HEK293 (cell line): ENCODE results near the gene SAE1.

ENCODE experiments used
- CTCF ChIA-PET: fragments of 350-600 bp; formaldehyde crosslinking; extraction: SDS; loops from one replicate; lab custom pipeline; 2021; ENCODE audit warnings: antibody characterized with exemption; lab: Yijun Ruan, JAX
- POLR2A ChIA-PET: fragments of 300-600 bp; formaldehyde crosslinking; extraction: SDS; loops from one replicate; lab custom pipeline; 2020; ENCODE audit warnings: antibody characterized with exemption, inconsistent platforms; lab: Yijun Ruan, JAX
- H3K27ac ChIP-seq: fragments of 200-500 bp; sonication (Bioruptor generic); 2 replicates; pipeline ENCODE4 v1.5.1; 2014; ENCODE audit warnings: low read depth, low read length, control low read depth, inconsistent platforms; ENCODE audit errors: extremely low read depth
- H3K36me3 ChIP-seq, 2 experiments: fragments of 200-500 bp in 1 of 2; sonication (Bioruptor generic) in 1 of 2; 1 replicate in 1 of 2; 2 replicates in 1 of 2; pipeline ENCODE4 v1.5.1; 2014 to 2017; ENCODE audit warnings: inconsistent platforms in 2 of 2, low read length in 2 of 2; ENCODE audit not compliant: control insufficient read depth in 2 of 2, insufficient read depth in 1 of 2
- H3K4me1 ChIP-seq: fragments of 200-500 bp; sonication (Bioruptor generic); 2 replicates; pipeline ENCODE4 v1.5.1; 2014; ENCODE audit warnings: mild to moderate bottlenecking, low read length, inconsistent platforms; ENCODE audit not compliant: control insufficient read depth, insufficient read depth
- H3K4me3 ChIP-seq: 2 replicates; pipeline ENCODE4 v1.5.1; 2011; ENCODE audit warnings: low read depth, mild to moderate bottlenecking, control low read depth, low read length, moderate library complexity
- H3K9me3 ChIP-seq: fragments of 200-500 bp; sonication (Bioruptor generic); 2 replicates; pipeline ENCODE4 v1.5.1; 2014; ENCODE audit warnings: low read depth, low read length, inconsistent platforms; ENCODE audit not compliant: control insufficient read depth, insufficient read depth
- GLIS1 ChIP-seq: fragments of 450-650 bp; formaldehyde crosslinking; IDR thresholded peaks from 2 replicates; pipeline ENCODE4 v1.5.1; 2016; ENCODE audit warnings: missing biosample characterization, missing genetic modification characterization
- INSM2 ChIP-seq: fragments of 450-650 bp; formaldehyde crosslinking; IDR thresholded peaks from 2 replicates; pipeline ENCODE4 v1.5.1; 2016; ENCODE audit warnings: missing biosample characterization, missing genetic modification characterization
- KLF10 ChIP-seq: fragments of 450-650 bp; IDR thresholded peaks from 2 replicates; pipeline ENCODE4 v1.5.1; 2018; ENCODE audit warnings: missing biosample characterization, mild to moderate bottlenecking, missing genetic modification characterization
- KLF16 ChIP-seq: fragments of 450-650 bp; formaldehyde crosslinking; IDR thresholded peaks from 2 replicates; pipeline ENCODE4 v1.5.1; 2017; ENCODE audit warnings: missing biosample characterization, missing genetic modification characterization
- KLF17 ChIP-seq: fragments of 450-650 bp; formaldehyde crosslinking; IDR thresholded peaks from 2 replicates; pipeline ENCODE4 v1.5.1; 2016; ENCODE audit warnings: missing biosample characterization, missing genetic modification characterization
- KLF7 ChIP-seq: fragments of 450-650 bp; formaldehyde crosslinking; IDR thresholded peaks from 2 replicates; pipeline ENCODE4 v1.5.1; 2016; ENCODE audit warnings: missing biosample characterization, missing genetic modification characterization, borderline replicate concordance
- KLF9 ChIP-seq: fragments of 450-650 bp; formaldehyde crosslinking; IDR thresholded peaks from 2 replicates; pipeline ENCODE4 v1.5.1; 2016; ENCODE audit warnings: missing biosample characterization, missing genetic modification characterization, low read depth
- RBAK ChIP-seq: fragments of 450-650 bp; formaldehyde crosslinking; IDR thresholded peaks from 2 replicates; pipeline ENCODE4 v1.5.1; 2016; ENCODE audit warnings: missing biosample characterization, missing genetic modification characterization
- REST ChIP-seq: fragments of 450-650 bp; formaldehyde crosslinking; IDR thresholded peaks from 2 replicates; pipeline ENCODE4 v1.5.1; 2016; ENCODE audit warnings: missing biosample characterization, missing genetic modification characterization
- YY2 ChIP-seq: fragments of 450-650 bp; formaldehyde crosslinking; IDR thresholded peaks from 2 replicates; pipeline ENCODE4 v1.5.1; 2016; ENCODE audit warnings: missing biosample characterization, missing genetic modification characterization
- ZBTB48 ChIP-seq: fragments of 450-650 bp; formaldehyde crosslinking; IDR thresholded peaks from 2 replicates; pipeline ENCODE4 v1.5.1; 2016; ENCODE audit warnings: missing biosample characterization, missing genetic modification characterization
- ZIC2 ChIP-seq: fragments of 450-650 bp; formaldehyde crosslinking; IDR thresholded peaks from 2 replicates; pipeline ENCODE4 v1.5.1; 2016; ENCODE audit warnings: missing biosample characterization, missing genetic modification characterization
- ZNF114 ChIP-seq: fragments of 450-650 bp; formaldehyde crosslinking; IDR thresholded peaks from 2 replicates; pipeline ENCODE4 v1.5.0; 2017; ENCODE audit warnings: missing biosample characterization, missing genetic modification characterization
- ZNF16 ChIP-seq: fragments of 450-650 bp; formaldehyde crosslinking; IDR thresholded peaks from 2 replicates; pipeline ENCODE4 v1.5.1; 2016; ENCODE audit warnings: low read depth, missing biosample characterization, missing genetic modification characterization
- ZNF169 ChIP-seq: fragments of 450-650 bp; formaldehyde crosslinking; IDR thresholded peaks from 2 replicates; pipeline ENCODE4 v1.5.1; 2016; ENCODE audit warnings: missing biosample characterization, missing genetic modification characterization
- ZNF175 ChIP-seq: fragments of 450-650 bp; formaldehyde crosslinking; IDR thresholded peaks from 2 replicates; pipeline ENCODE4 v1.5.1; 2016; ENCODE audit warnings: missing biosample characterization, missing genetic modification characterization
- ZNF23 ChIP-seq: fragments of 450-650 bp; formaldehyde crosslinking; IDR thresholded peaks from 2 replicates; pipeline ENCODE4 v1.5.1; 2016; ENCODE audit warnings: missing biosample characterization, missing genetic modification characterization, borderline replicate concordance
- ZNF266 ChIP-seq: fragments of 450-650 bp; formaldehyde crosslinking; IDR thresholded peaks from 2 replicates; pipeline ENCODE4 v1.5.1; 2016; ENCODE audit warnings: missing biosample characterization, missing genetic modification characterization, low read depth
- ZNF366 ChIP-seq: fragments of 450-650 bp; formaldehyde crosslinking; conservative IDR thresholded peaks from 2 replicates; pipeline ENCODE4 v1.5.1; 2016; ENCODE audit warnings: missing biosample characterization, missing genetic modification characterization
- ZNF558 ChIP-seq: fragments of 450-650 bp; formaldehyde crosslinking; IDR thresholded peaks from 2 replicates; pipeline ENCODE4 v1.5.1; 2016; ENCODE audit warnings: missing biosample characterization, missing genetic modification characterization
- ZNF600 ChIP-seq: fragments of 450-650 bp; formaldehyde crosslinking; IDR thresholded peaks from 2 replicates; pipeline ENCODE4 v1.5.1; 2016; ENCODE audit warnings: missing biosample characterization, missing genetic modification characterization
- ZNF610 ChIP-seq: fragments of 450-650 bp; formaldehyde crosslinking; IDR thresholded peaks from 2 replicates; pipeline ENCODE4 v1.5.1; 2016; ENCODE audit warnings: missing biosample characterization, missing genetic modification characterization, borderline replicate concordance
- TF ChIP-seq, protein P1 (sequence below): fragments of 450-650 bp; formaldehyde crosslinking; IDR thresholded peaks from 2 replicates; pipeline ENCODE4 v1.5.1; 2017; ENCODE audit warnings: missing biosample characterization, missing genetic modification characterization
- TF ChIP-seq, protein P2 (sequence below): fragments of 450-650 bp; formaldehyde crosslinking; IDR thresholded peaks from 2 replicates; pipeline ENCODE4 v1.5.1; 2016; ENCODE audit warnings: missing biosample characterization, missing genetic modification characterization, borderline replicate concordance

SAE1 gene

GRCh38 chr19:47226426-47227351 is 96.1 kb downstream of the SAE1 start:
- peaks cover 14 to 17% of the 10 kb centered on the region in 2 experiments; a peak in 2 of 3 replicates for H3K36me3 ChIP-seq
- H3K9me3 ChIP-seq, result no peaks in the 10 kb centered on the region
- H3K4me1 ChIP-seq, result peaks cover 29% of the 10 kb centered on the region
- CTCF ChIA-PET, result interaction anchor here (0.6 to 7.6 kb wide), 6 partner anchors 16 to 107 kb away, joined by 3 to 86 read pairs (median 4); no protein-coding TSS in a partner anchor
- peak overlapping the region; percentile 92 for H3K27ac ChIP-seq
- H3K4me3 ChIP-seq, result peak overlapping the region; percentile 91
- POLR2A ChIA-PET, result interaction anchor here (0.6 to 6.8 kb wide), 28 partner anchors 9 to 626 kb away, joined by 3 to 112 read pairs (median 5); partner anchors contain the start of genes CCDC9, INAFM1, SAE1 and ZC3H4
- TF ChIP-seq KLF7 (peak; percentile 29; the same call in 1 of the 2 replicates), ZNF16 (tag by site-specific recombination) (no peak), GLIS1 (tag by site-specific recombination) (peak; percentile 94), YY2 (tag by site-specific recombination) (peak; percentile 87), ZBTB48 (0 out of 2 replicates have a peak, but pooled peaks have one; percentile 20), ZNF600 (tag by site-specific recombination) (peak; percentile 70), ZNF175 (no peak), ZNF169 (tag by site-specific recombination) (peak; percentile 90), ZNF23 (tag by site-specific recombination) (no peak), INSM2 (tag by site-specific recombination) (no peak), KLF16 (tag by site-specific recombination) (peak; percentile 73), ZNF114 (tag by site-specific recombination) (no peak), ZNF610 (tag by site-specific recombination) (peak; percentile 56; the same call in 1 of the 2 replicates), ZNF558 (no peak), ZIC2 (peak; percentile 94), KLF17 (tag by site-specific recombination) (peak; percentile 48; the same call in 1 of the 2 replicates), RBAK (tag by site-specific recombination) (no peak), KLF9 (peak; percentile 49; the same call in 1 of the 2 replicates), ZNF266 (tag by site-specific recombination) (no peak), ZNF366 (tag by site-specific recombination) (peak; percentile 41; the same call in 1 of the 2 replicates), REST (tag by site-specific recombination) (0 out of 2 replicates have a peak, but pooled peaks have one; percentile 21), KLF10 (tag by site-specific recombination) (0 out of 2 replicates have a peak, but pooled peaks have one; percentile 17)
- TF ChIP-seq, protein P1, sequence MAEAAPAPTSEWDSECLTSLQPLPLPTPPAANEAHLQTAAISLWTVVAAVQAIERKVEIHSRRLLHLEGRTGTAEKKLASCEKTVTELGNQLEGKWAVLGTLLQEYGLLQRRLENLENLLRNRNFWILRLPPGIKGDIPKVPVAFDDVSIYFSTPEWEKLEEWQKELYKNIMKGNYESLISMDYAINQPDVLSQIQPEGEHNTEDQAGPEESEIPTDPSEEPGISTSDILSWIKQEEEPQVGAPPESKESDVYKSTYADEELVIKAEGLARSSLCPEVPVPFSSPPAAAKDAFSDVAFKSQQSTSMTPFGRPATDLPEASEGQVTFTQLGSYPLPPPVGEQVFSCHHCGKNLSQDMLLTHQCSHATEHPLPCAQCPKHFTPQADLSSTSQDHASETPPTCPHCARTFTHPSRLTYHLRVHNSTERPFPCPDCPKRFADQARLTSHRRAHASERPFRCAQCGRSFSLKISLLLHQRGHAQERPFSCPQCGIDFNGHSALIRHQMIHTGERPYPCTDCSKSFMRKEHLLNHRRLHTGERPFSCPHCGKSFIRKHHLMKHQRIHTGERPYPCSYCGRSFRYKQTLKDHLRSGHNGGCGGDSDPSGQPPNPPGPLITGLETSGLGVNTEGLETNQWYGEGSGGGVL (tag by site-specific recombination), result peak; percentile 95
- TF ChIP-seq, protein P2, sequence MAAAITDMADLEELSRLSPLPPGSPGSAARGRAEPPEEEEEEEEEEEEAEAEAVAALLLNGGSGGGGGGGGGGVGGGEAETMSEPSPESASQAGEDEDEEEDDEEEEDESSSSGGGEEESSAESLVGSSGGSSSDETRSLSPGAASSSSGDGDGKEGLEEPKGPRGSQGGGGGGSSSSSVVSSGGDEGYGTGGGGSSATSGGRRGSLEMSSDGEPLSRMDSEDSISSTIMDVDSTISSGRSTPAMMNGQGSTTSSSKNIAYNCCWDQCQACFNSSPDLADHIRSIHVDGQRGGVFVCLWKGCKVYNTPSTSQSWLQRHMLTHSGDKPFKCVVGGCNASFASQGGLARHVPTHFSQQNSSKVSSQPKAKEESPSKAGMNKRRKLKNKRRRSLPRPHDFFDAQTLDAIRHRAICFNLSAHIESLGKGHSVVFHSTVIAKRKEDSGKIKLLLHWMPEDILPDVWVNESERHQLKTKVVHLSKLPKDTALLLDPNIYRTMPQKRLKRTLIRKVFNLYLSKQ (tag by site-specific recombination), result no peak
